GM12892 (cell line): ENCODE results near the gene PRKAA2.

Experiments used
- POLR2A ChIP-seq: IDR thresholded peaks from 2 replicates; pipeline ENCODE4 v1.6.1; 2011; ENCODE audit warnings: low read depth, low read length, control low read depth
- POLR2AphosphoS5 ChIP-seq: IDR thresholded peaks from 2 replicates; pipeline ENCODE4 v1.6.1; 2011; ENCODE audit warnings: low read depth, low read length, control low read depth
- TAF1 ChIP-seq: IDR thresholded peaks from 2 replicates; pipeline ENCODE4 v1.6.1; 2011; ENCODE audit warnings: low read depth, mild to moderate bottlenecking, control low read depth, low read length, borderline replicate concordance

- TF ChIP-seq POLR2AphosphoS5 (no peak), POLR2A (no peak), TAF1 (no peak)
Observed at GRCh38 chr1:56644919-56645676, at the start of gene PRKAA2.
